Gastrocnemius medialis (tissue), 4 donors: ENCODE measurements around the gene MMEL1.

Source experiments
- POLR2A ChIP-seq, 2 donors: fragments of 450-650 bp; IDR thresholded peaks; one replicate each; pipeline ENCODE4 v1.6.1; 2017; ENCODE audit warnings: antibody characterized with exemption in 2 of 2, mild to moderate bottlenecking in 2 of 2, moderate library complexity in 2 of 2
- TF ChIP-seq, protein P1 (sequence below), 5 experiments: fragments of 450-650 bp in 3 of 5; fragments of 200-600 bp in 2 of 5; sonication (generic) in 2 of 5; IDR thresholded peaks in 4 of 5; conservative IDR thresholded peaks in 1 of 5; 1 replicate in 4 of 5; 2 replicates in 1 of 5; pipeline ENCODE4 v1.5.1; 2016 to 2019; ENCODE audit warnings: antibody characterized with exemption in 5 of 5, mild to moderate bottlenecking in 3 of 5, moderate library complexity in 3 of 5

DNA sequence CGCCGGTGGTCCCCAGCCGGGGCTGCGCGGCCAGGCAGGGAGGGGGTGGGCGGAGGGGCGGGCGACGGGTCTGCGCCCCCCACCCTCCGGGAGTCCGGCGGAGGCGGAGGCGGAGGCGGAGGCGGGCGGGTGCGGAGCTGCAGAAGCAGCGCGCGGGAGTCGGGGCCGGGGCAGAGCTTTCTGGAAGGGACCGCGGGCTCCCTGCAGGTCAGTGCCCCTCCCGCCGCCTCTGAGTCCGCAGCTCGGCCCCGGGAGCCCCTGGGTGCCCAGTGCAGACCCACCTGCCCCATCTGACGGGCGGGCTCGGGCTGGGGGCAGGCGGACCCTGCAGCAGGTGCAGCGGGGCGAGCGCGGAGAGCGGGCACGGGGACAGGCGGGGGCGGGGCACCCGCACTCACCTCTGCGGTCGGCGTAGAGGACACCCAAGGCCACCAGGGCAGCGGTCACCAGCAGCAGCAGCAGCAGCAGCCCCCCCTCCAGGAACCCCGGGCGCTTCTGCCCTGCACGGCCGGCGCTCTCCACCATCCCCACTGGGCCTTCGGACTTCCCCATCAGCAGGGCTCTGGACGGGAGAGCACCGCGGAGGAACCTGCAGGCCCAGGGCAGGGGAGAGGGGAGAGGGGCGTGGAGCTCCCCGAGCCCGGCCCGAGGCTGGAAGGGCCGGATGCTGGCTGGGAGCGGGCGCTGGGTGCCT lies 3.7 kb downstream of the MMEL1 start:
- no peak for TF ChIP-seq POLR2A (IDR thresholded peaks at IDR 0.05)
- TF ChIP-seq, protein P1, sequence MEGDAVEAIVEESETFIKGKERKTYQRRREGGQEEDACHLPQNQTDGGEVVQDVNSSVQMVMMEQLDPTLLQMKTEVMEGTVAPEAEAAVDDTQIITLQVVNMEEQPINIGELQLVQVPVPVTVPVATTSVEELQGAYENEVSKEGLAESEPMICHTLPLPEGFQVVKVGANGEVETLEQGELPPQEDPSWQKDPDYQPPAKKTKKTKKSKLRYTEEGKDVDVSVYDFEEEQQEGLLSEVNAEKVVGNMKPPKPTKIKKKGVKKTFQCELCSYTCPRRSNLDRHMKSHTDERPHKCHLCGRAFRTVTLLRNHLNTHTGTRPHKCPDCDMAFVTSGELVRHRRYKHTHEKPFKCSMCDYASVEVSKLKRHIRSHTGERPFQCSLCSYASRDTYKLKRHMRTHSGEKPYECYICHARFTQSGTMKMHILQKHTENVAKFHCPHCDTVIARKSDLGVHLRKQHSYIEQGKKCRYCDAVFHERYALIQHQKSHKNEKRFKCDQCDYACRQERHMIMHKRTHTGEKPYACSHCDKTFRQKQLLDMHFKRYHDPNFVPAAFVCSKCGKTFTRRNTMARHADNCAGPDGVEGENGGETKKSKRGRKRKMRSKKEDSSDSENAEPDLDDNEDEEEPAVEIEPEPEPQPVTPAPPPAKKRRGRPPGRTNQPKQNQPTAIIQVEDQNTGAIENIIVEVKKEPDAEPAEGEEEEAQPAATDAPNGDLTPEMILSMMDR (IDR thresholded peaks at IDR 0.05 in 4 of 5, conservative IDR thresholded peaks at IDR 0.05 in 1 of 5), result no peak
